GM21526 (cell line): ENCODE measurements around the gene TM9SF2.
"Not testable (repeated sequence)": the region's sequence is repeated elsewhere in the genome, so short reads cannot be mapped to it uniquely, and the experiment has no call there.

Experiments
- ATAC-seq: cut with Tn5 transposase; IDR thresholded peaks from one replicate; pipeline ENCODE4 v1.9.1; 2021; ENCODE audit warnings: moderate library complexity; ENCODE audit not compliant: unreplicated experiment, low FRiP score

The TM9SF2 gene, protein sequence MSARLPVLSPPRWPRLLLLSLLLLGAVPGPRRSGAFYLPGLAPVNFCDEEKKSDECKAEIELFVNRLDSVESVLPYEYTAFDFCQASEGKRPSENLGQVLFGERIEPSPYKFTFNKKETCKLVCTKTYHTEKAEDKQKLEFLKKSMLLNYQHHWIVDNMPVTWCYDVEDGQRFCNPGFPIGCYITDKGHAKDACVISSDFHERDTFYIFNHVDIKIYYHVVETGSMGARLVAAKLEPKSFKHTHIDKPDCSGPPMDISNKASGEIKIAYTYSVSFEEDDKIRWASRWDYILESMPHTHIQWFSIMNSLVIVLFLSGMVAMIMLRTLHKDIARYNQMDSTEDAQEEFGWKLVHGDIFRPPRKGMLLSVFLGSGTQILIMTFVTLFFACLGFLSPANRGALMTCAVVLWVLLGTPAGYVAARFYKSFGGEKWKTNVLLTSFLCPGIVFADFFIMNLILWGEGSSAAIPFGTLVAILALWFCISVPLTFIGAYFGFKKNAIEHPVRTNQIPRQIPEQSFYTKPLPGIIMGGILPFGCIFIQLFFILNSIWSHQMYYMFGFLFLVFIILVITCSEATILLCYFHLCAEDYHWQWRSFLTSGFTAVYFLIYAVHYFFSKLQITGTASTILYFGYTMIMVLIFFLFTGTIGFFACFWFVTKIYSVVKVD

DNA sequence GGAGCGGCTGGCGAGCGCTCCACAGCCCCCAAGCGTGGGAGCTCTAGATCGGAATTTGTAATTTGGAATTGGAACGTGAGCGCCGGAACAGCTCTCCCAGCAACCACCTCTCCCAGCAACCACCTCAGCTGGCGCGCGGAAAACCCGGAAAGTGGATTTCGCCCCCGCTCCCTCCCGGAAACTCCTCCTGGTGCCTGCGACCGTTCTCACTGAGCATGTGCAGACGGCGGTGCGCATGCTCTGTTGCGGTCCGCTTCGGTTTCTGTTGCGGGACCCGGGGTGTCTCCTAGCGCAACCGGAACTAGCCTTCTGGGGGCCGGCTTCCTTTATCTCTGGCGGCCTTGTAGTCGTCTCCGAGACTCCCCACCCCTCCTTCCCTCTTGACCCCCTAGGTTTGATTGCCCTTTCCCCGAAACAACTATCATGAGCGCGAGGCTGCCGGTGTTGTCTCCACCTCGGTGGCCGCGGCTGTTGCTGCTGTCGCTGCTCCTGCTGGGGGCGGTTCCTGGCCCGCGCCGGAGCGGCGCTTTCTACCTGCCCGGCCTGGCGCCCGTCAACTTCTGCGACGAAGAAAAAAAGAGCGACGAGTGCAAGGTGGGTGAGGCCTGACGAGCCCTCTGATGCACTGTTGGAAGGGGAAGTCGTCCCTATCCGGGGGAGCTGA, at the start of gene TM9SF2:
Gene TM9SF2 (plus strand): TSS at position 289 of the 664 bp plus-strand sequence. CDS start 135 bp downstream, at position 424.
- peak; percentile 53 for ATAC-seq

DNA sequence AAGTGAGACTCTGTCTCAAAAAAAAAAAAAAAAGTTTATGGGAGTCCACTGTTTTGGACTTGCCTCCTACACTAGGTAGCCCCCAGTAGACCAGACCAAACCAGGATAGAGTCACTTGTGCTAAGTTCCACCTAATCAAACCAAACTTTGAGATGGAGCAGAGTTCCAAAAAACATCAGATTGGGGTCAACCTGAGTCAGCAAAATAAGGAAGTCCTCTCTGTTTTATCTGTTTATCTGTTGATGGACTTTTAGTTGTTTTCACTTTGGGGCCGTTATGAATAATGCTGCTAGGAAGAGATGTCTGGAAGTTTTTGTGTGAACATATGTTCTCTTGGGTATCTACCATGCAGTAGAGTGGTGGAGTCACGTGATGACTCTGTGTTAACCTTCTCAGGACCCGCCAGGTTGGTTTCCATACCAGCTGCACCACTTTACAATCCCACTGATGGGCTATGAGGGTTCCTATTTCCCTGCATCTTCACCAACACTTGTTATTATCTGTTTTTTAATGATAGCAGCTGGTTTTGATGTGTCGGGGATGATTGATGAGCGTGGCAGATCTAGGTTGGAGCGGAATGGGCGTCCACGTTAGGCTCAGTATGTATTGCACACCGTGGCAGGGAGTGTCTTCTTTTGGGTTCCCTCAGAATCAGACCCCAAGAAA, 46.6 kb upstream of the TM9SF2 start:
- ATAC-seq, result no peak

DNA sequence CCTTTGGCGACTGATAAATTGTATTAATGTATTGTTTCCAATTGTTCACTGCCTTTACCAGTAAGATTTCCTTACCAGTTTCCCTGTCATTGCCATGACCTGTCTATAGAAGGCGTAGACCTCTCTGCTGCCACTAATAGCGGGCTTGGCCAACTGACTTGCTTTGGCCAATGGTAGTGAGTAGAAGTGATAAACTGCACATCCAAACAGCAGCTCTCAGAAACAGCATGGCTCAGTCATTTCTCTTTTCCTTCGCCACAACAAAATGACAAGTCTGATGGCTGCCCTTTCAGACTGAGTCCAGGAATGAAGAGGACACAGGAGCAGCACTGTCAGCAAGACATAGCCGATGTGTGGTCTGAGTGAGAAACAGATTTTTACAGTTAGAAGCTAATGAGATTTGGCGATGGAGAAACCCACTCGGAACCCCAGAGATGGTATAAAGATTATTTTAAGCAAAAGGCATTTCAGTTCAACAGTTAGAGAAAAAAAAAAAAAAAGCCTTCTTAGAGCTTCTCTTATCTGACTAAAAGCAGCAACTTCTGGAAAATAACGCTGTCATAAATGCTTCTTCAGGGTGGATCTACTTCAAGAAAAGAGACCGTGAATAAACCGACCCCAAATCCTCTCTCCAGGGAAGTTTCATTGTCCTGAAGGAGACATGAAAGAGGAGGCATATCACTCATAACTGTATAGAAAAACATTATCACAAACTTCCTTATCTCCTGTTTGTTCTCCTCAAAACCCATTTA, 42.0 kb upstream of the TM9SF2 start:
- ATAC-seq, result no peak

DNA sequence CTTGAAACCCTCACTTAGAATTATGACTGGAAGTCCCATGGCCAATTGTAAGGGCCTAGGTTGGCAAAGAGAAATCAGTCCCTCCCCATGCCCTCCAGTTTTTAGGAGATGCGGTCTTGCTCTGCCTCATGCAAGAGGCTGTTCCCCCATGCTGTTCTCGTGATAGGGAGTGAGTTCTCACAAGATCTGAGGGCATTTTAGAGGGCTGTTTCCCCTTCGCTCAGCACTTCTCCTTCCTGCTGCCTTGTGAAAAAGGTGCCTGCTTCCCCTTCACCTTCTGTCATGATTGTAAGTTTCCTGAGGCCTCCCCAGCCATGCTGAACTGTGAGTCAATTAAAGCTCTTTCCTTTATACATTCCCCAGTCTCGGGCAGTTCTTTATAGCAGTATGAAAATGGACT, 40.5 kb upstream of the TM9SF2 start:
- not testable (repeated sequence) for ATAC-seq

DNA sequence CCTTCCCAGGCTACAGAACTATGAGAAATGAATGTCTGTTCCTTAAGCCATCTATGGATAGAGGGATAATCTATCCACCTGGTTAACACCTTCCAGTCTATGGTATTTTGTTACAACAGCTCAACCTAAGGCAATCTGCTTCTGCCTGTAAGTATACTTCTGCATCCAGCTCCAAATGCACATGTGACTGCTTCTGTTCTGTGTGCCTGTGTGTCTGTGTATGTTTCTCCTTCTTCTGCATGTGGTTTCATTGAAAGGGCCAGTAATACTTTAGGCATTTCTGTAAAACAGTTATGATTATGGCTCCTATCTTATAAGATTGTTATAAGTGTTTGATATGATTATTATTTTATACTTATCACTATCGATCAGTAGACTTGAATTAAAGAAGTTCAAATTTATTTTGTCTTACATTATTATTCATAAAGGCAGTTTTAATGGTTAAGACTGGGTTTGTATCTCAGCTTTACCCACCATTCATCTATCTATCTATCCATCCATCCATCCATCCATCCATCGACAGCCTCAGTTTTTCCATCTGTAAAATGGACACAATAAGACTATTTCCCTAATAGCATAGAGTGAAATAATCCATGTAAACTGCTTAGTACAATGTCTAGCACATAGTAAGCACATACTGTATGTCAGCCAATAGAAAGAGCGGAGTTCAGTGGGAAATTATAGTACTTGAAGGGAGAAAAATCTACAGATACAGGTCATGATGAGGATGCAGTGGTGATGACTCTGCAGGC, 37.5 kb upstream of the TM9SF2 start:
- ATAC-seq, result no peak

DNA sequence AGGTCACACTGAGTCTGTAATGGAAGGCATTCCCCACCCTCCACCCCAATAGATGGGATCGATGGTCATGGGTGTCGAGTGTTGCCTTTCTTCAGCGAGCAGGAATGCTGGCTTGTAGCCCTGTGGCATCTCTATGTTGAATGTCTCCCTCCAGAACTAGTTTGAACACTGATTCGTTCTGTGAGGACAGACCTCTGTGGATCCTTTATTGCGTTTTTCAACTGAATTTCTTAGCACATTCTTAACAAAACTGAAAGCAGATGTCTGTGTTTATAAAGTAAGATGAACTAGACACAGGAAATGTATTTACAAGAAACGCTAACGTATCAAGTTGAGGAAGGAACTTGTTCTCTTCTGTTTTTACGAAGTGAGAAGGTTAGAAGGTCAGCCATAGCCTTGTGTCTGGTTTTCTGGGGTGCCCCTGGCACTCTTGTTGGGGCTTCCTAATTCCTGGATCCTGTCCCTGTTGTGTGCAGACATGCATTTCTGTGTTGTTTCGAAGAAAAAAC, 36.8 kb upstream of the TM9SF2 start:
- no peak for ATAC-seq

DNA sequence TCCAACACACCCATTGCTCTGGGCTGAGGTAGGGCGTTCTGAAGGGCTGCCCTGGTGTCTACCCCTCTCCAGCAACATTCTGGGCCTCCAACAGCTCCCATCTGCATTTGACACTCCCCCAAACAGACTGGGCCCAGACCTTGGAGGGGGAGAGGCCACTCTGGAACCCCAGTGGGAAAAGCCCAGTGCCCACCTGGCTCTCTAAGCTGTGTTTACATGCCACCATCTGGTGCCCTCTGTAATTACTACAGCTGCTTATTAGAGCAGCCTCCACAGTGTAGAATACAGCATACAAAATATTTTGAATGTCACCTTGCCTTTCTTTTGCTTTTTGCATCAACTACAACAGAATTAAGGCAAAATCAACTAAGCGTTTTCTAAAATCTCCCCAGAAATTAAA, 35.8 kb upstream of the TM9SF2 start:
- no peak for ATAC-seq

DNA sequence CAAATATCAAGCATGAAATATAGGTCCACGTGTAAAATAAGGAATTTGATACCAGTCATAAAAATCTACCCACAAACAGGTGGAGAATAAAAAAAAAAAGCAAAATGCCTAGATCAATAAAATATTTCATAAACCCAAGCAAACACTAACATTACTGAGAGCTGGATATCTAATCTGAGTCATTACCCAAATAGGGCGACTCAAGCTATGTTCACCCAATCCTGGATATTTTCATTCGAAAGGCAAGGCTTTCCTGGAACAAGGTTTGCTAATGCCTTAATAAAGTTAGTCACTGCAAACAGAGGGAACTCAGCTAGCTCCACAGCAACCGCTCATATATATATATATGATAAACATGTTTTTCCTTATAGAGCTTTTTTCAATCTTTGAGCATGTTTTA, 33.5 kb upstream of the TM9SF2 start:
- ATAC-seq, result no peak

DNA sequence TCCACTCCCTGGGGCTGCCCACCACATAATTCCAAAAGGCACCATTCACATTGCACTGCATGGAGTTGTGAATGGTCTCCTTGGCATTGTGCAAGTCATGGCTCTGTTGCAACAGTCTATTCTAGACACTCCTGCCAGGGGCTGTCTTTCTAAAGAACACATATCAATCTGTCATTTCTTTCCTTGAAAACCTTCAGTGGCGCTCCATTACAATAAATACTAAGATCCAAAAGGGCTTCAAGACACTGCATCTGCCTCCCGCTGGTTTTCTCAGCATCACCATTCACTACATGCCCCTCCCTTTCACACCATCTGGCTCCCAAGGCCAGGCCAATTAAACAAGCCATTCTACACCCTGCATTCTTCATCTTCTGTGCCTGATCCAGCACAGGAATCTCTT, 32.2 kb upstream of the TM9SF2 start:
- ATAC-seq, result no peak

DNA sequence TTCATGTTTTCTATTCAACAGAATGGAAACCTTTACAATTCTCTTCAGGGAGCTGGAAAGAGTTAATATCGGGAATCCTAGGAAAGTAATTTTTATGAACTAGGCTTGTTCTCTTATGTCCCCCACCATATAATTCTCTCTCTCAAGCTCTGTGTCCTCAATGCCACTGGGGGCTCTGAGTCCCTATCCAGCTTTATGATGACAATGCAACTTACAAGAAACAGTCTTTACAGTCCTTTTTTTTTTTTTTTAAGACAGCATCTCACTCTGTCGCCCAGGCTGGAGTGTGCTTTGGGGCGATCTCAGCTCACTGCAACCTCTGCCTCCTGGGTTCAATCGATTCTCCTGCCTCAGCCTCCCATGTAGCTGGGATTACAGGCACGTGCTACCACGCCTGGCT, 31.2 kb upstream of the TM9SF2 start:
- ATAC-seq, result no peak

DNA sequence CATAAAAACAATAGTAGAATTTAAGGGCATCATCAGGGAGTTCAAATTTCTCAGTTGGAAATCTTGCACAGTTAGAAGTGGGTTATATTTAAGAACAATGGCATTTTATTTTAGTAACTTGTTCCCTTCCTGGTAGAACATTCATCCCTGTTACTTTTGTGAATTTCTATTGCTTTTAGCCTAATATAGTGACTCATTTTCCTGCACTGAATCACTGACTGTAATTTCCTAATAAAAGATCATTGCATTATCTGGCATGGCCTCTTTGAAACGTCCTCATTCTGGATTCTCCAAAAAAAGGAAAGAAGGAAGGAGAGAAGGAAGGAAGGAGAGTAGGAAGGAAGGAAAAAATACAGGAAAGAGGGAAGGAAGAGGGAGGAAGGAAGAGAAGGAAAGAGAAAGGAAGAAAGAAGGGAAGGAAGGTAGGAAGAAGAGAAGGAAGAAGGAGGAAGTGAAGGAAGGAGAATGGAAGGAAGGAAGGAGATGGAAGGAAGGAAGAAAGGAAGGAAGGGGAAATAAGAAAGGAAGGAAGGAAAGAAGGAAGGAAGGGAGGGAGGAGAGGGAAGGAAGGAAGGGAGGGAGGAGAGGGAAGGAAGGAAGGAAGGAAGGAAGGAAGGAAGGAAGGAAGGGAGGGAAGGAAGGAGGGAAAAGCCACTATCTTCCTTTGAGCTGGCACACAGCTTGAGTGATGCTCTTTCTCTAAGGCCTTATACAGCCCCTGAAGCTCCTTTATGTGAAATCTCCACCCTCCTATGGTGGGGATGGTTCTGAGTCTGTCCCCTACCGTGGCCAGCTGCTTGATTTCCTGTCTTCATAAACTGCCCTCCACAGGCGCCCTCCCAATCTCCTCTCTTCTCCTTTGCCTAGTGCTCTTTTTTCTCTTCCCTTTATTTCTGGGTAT, 29.8 kb upstream of the TM9SF2 start:
- ATAC-seq, result no peak

DNA sequence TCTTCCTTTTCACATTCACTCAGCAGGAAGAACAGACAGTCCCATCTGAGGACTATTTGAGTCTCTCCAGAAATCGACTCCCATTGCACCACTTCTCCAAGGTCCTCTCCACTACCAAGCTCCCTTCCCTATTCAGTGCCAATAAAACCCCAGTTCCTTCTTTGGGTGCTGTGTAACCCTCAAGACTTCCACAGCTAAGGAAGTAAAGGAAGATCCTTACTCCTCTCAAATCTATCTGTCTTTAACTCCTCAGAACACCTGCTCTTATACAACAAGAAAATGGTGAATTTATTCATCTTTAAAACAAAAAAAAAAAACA, 29.2 kb upstream of the TM9SF2 start:
- no peak for ATAC-seq

DNA sequence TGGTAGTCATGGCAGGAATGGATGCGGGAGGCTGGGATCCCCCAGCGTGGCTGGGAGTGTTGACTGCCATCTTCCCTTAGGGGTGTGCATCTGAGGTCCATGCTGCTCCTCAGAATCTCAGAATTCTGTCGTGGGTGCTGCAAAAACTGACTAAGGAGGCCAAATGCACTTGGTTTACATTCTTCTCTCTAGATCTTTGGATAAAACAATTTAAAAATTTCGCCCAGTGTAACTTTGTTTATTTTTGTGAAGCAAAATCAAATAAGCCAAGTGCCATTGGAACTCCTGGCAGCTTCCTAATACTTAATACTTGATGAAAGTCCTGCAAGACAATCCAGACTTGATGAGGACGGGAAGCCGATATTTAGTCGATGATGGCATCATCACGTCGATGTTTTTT, 27.8 kb upstream of the TM9SF2 start:
- ATAC-seq, result no peak

DNA sequence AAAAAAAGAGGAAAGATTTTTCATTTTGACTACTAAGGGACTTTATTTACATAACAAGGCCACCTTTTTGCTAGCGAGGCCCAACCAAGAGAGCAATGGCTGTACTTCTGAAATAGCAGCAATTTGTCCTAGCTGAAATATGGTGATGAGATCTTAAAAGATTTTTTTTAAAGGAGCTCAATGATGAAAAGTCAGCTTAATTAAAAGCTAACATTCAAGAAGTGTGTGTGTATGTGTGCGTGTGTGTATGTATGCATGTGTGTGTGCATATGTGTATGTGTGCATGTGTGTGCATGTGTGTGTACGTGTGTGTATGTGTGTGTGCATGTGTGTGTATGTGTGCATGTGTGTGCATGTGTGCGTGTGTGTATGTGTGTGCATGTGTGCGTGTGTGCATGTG, 24.6 kb upstream of the TM9SF2 start:
- no peak for ATAC-seq

DNA sequence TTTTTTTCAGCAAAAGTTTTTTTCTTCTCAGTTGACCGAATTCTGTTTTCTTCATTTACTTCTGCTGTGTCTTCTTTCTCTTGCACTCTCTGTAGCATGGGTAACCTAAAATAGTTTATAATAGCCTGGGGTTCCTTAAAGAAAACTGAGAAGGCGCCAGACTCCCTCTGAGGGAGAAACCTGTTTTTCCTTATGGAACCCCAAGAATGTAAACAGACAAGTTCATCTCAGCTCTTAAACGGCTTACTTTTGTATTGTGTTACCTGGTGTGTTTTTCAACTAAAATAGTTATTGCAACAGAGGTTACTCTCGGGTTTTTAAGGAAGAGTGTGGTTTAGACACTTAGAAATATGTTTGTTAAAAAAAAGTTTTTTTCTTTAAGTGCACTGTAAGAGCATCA, 23.8 kb upstream of the TM9SF2 start:
- no peak for ATAC-seq

DNA sequence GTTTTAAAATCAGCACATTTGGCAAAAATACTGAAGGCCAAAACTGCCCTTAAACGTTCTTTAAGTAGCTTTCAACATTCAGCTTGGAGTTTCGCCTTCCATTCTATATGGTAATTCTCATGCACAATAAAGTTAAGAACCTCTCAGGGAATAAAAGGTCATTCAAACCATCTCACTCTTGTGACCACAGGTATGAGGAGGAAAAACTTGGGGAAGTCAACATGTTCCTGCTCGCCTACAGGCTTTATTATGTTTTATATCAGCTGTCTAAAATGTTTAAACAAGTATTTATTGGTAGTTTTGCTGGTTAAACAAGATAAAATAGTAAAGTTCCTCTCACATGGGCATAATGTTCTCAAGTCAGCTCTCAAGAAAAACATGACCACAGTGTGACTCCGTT, 19.9 kb upstream of the TM9SF2 start:
- ATAC-seq, result no peak

DNA sequence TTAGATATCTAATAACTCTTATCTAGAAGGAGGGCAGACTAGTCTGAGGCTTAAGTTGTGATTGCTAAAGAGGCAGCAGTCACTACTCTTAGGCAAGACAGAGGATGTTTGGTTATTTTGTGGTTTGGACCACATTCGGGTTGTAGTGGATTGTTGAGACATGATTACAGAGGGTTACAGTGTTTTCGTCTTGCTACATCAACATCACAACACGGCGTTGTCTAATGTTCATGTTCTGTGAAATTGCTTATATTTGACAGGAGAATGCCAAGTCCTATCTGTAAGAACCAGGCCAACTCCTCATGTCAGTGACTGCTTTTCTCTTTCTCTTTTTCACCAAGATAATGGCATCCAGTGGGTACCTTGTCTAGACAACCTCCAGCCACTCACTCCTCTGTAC, 16.8 kb upstream of the TM9SF2 start:
- no peak for ATAC-seq

DNA sequence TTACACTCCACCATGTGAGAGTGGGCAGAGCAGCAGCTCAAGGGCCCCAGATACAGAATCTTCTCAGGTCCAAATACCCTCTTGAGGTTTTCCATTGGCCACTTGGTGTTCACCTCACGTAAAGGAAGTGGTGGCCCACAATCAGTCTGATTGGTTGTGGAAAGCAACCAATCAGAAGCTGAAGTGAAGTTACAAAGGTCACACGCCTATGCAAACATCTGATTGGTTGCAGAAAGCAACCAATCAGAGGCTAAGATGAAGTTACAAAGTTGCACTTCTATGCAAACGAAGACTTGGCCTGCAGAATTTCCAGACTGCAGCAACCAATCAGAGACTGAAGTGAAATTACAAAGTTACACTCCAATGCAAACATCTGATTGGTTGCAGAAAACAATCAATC, 14.3 kb upstream of the TM9SF2 start:
- ATAC-seq, result no peak

DNA sequence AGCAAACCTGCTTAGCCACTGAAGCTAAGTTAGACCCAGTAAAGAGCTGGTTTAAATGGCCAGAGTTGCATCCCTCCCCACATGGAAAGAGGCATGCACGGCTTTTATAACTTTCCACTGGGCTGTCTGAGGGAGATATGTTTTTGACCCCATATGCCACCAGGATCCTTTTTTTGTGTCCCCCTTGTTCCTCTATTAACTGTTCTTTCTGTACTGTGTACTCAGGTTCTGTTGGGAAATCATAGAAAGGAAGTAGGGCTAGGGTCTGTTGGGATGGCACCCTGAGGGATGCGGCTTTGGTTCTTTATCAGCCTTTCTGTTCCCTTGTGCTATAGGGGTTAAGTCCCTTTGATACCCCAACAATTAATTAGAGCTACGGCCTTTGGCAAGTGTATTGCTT, 12.2 kb upstream of the TM9SF2 start:
- ATAC-seq, result no peak
